ENCODE measurements around the gene IFNAR2.

The IFNAR2 gene

DNA sequence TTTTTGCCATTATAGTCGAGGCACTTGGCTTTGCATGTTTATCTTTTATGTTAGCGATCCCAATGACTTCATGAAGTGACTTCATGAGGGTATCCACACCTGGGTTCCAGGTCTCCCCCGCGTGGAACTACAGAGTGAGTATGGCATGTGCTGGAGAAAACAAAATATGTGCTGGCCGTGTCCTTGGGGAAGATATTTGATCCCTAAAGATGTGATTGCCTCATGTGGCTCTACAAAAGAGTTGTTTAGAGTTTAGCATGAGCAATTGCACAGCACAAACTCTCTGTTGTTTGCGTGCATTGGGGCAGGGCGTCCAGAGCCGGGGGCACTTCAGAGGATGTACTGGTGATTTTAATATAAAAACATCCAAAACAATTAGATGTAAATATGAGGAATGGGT lies 41.2 kb downstream of the IFNAR2 start:
- no peak for DNase-seq

DNA sequence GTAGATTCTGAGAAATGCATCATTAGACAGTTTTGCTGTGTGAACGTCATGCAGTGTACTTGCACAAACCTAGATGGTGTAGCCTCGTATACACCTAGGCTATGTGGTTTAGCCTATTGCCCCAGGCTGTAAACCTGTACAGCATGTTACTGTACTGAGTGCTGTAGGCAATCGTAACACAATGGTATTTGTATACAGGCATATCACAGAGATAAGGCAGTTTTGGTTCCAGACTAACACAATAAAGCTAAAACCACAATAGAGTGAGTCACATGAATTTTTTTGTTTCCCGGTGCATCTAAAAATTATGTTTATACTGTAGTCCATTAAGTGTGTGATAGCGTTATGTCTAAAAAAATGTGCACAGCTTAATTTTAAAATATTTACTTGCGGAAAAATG lies 43.3 kb downstream of the IFNAR2 start:
- DNase-seq, result no peak

DNA sequence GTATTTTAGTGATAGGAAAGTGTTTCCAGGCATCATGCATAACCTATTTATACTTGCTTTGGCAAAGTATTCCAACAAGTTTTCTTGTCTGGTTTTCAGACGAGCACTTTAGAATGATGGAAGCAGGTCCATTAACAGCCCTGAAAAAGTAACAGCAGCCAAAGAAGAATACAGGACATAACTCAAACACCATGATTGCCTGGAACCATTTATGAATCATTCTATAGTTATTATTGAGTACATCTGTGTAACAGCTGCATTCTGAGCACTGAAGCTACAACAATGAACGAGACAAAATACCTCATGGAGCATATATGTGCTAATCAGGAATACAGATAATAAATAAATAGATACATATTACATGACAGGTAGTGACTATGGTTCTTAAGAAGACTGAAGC lies 49.0 kb downstream of the IFNAR2 start:
- no peak for DNase-seq

DNA sequence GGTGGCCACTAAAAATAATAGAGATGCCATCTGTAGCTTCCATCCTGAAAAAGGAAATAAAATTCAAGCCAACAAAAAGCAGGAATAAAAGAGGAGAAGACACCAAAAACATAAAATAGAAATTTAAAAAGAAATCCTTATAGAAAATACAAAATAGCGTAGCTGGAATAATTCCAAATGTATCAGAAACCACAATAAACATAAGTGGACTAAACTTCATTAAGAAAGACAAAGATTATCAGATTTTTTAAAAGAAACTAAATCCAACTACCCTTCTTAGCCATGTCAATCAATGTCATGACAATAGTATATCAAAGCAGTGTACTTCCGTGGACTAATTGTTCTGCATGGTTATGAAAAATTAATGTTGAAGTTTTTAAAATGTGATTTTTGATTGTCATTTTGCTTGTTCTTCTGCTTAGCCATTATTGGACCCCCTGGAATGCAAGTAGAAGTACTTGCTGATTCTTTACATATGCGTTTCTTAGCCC lies 49.6 kb downstream of the IFNAR2 start:
- no peak for DNase-seq
